ENCODE results near the gene BCAN. TPM values are rescaled to one million over a fixed set of nuclear protein-coding genes. Genes with fewer than 3 reads are reported as not detected.
A peak's percentile ranks its signal among the peaks of the same experiment; 100 is the strongest.

BCAN gene
- total and polyA plus RNA-seq, 2 of the 8 experiments (the other 6 are each of a cell fraction or from before 2014, with no cell fraction given): 4.5 to 24.0 TPM

DNA sequence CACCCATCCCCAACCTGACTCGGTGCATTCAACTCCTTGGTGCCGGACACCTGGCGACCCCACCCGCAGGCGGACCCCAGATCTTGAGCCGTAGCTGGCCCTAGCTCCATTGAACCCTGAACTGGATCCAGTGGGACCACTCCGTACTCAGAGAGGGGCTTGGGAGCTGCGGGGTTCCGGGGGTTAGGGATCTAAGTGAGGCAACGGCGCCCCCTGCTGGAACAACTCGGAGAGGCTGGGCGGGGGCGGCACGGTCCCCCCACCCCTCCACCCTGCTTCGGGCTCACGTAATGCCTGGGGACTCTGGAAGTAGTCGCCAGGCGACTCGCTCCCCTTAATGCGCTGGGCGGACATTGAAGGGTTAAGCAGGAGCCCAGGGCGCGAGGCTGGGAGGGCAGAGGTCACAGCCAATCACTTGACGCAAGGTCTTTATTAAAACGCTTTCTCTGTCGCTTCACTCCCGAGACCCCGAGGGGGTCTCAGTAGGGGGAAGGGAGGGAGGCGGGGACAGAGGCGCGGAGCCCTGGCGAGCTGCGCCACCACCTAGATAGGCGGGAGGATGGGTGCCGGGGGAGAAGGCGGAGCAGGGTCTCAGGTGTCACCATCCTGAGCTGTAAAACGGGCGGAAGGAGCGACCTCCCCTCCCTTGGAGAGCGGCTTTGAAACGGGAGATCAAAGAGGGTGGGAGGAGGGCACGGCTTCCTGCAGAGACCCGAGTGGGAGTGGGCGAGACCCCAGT lies 64.2 kb downstream of the BCAN start:
- Histone ChIP-seq H3K14ac (ENCODE audit: insufficient read length) (no peak overlapping the region), H2AK5ac (ENCODE audit: low read depth, low read length) (0 out of 2 replicates have a peak overlapping the region, but pooled peaks have one; percentile 45), H3K4ac (replicated peaks; ENCODE audit: insufficient read length, low read depth, low read length) (peak overlapping the region; percentile 80), H2BK12ac (ENCODE audit: low read depth, low read length) (peak overlapping the region; percentile 96; the same call in 1 of the 2 replicates), H3K9me3 (ENCODE audit: insufficient read depth in 2 of 2, low read depth in 1 of 2, low read length in 1 of 2) (no peaks in the 10 kb centered on the region), H2BK20ac (ENCODE audit: low read length) (peak overlapping the region; percentile 95), H3K79me1 (ENCODE audit: low read depth, low read length) (peaks cover 4% of the 10 kb centered on the region; the same call in 1 of the 2 replicates), H3K18ac (ENCODE audit: extremely low read depth, low read length) (peak overlapping the region; percentile 97), H4K5ac (ENCODE audit: insufficient read length, low read depth, low read length) (peak overlapping the region; percentile 95), H4K8ac (ENCODE audit: extremely low read depth, insufficient read depth, low read length) (peak overlapping the region; percentile 85), H4K91ac (replicated peaks; ENCODE audit: insufficient read length, low read length) (peak overlapping the region; percentile 99), H3K9ac (replicated peaks in 1 of 4; ENCODE audit: extremely low read depth in 1 of 4, low read depth in 3 of 4, low read length in 3 of 4) (peak overlapping the region in 3 of 4 experiments; percentile 26 to 60 (median 59); a peak in 5 of 7 replicates), H3K36me3 (ENCODE audit: control insufficient read depth in 2 of 4, insufficient read depth in 4 of 4, low read length in 3 of 4) (peaks cover 0 to 10% (median 2%) of the 10 kb centered on the region in 4 experiments; a peak in 4 of 8 replicates), H3K56ac (replicated peaks; ENCODE audit: insufficient read length, low read depth, low read length) (peak overlapping the region; percentile 55), H2BK5ac (ENCODE audit: low read depth, low read length) (peak overlapping the region; percentile 99), H3K27ac (ENCODE audit: low read depth, low read length) (peak overlapping the region; percentile 79), H2BK120ac (replicated peaks; ENCODE audit: low read depth, low read length) (peak overlapping the region; percentile 45), H3K23me2 (ENCODE audit: low read depth, low read length) (peaks cover 31% of the 10 kb centered on the region; the same call in 1 of the 2 replicates), H2AFZ (ENCODE audit: low read length) (no peak overlapping the region), H3K4me2 (ENCODE audit: insufficient read depth in 1 of 2, low read depth in 2 of 2, low read length in 2 of 2) (peak overlapping the region; percentile 77 to 94), H3K27me3 (replicated peaks in 1 of 4; ENCODE audit: control insufficient read depth in 3 of 4, extremely low read depth in 1 of 4, insufficient read depth in 3 of 4, low read length in 3 of 4) (peaks cover 0 to 19% (median 8%) of the 10 kb centered on the region in 4 experiments; a peak in 4 of 7 replicates), H3K4me3 (ENCODE audit: extremely low read depth in 1 of 4, insufficient read depth in 2 of 4, low read depth in 3 of 4, low read length in 4 of 4) (peak overlapping the region; percentile 50 to 80 (median 70)), H3K79me2 (ENCODE audit: control insufficient read depth in 1 of 2, insufficient read depth in 2 of 2, low read length in 2 of 2) (peaks cover 7 to 24% of the 10 kb centered on the region in 2 experiments; a peak in 2 of 4 replicates), H4K20me1 (replicated peaks in 1 of 2; ENCODE audit: control insufficient read depth in 1 of 2, insufficient read depth in 2 of 2, low read length in 2 of 2) (peaks cover 6 to 14% of the 10 kb centered on the region in 2 experiments), H3K23ac (ENCODE audit: insufficient read length) (no peak overlapping the region), H3K4me1 (replicated peaks in 1 of 4; ENCODE audit: control insufficient read depth in 3 of 4, insufficient read depth in 4 of 4, low read length in 3 of 4) (peaks cover 27 to 57% (median 45%) of the 10 kb centered on the region in 4 experiments), H2BK15ac (ENCODE audit: low read length) (peak overlapping the region; percentile 81; the same call in 1 of the 2 replicates)
- FAIRE-seq (no peak), DNase-seq (ENCODE audit: low read depth in 1 of 2, low spot score in 2 of 2) (peak; percentile 86 to 98)
- WGBS, 2 experiments (ENCODE audit: extremely low coverage in 1 of 2, insufficient coverage in 1 of 2, insufficient read length in 1 of 2, insufficient replicate concordance in 2 of 2, low coverage in 1 of 2, low lambda C conversion rate in 2 of 2, missing lambda C conversion rate in 1 of 2): 2% methylated on average over 43 of the region's 45 CpGs; no CpG with 5 or more reads in 1 of the 2 experiments
- ChIA-PET CTCF (ENCODE audit: partially characterized antibody) (interaction anchor here (0.5 to 66.0 kb wide), 23 partner anchors 1 to 406 kb away, joined by 3 to 4284 read pairs (median 4); partner anchors contain the start of genes BCAN, CRABP2, HDGF and INSRR), POLR2A (ENCODE audit: partially characterized antibody) (interaction anchor here (0.6 to 16.9 kb wide), 27 partner anchors 8 to 1481 kb away, joined by 3 to 530 read pairs (median 4); partner anchors contain the start of genes HDGF, ISG20L2, METTL25B and MRPL24)
- TF ChIP-seq POLR2A (IDR thresholded peaks at IDR 0.05; ENCODE audit: control extremely low read depth in 1 of 2, low read depth in 2 of 2, low read length in 2 of 2) (no peak), JUND (IDR thresholded peaks at IDR 0.05; ENCODE audit: low read length) (peak; percentile 61; the same call in 1 of the 2 replicates), EZH2 (IDR thresholded peaks at IDR 0.05; ENCODE audit: low read depth, low read length, severe bottlenecking) (no peak), PHF8 (conservative IDR thresholded peaks at IDR 0.05; ENCODE audit: low read depth, low read length) (0 out of 2 replicates have a peak, but pooled peaks have one; percentile 10), KDM5A (IDR thresholded peaks at IDR 0.05; ENCODE audit: low read length) (peak; percentile 69; the same call in 1 of the 2 replicates), EP300 (IDR thresholded peaks at IDR 0.05; ENCODE audit: borderline replicate concordance in 1 of 2, low read depth in 2 of 2, low read length in 2 of 2) (peak in 1 of 2 experiments; percentile 51; a peak in 1 of 3 replicates), KDM4A (IDR thresholded peaks at IDR 0.05; ENCODE audit: low read depth, low read length, severe bottlenecking) (peak; percentile 36)

Measured in H1 (cell line).